Calu3 (cell line): ENCODE results near the gene TSGA10. TPM values are rescaled to one million over a fixed set of nuclear protein-coding genes. Genes with fewer than 3 reads are reported as not detected.

Experiments used
- BruUV-seq: library from RNA; stranded (reverse); fragments of 400-500 nt; replicated peaks from 2 replicates; lab custom pipeline; 2021; lab: Mats Ljungman, UMichigan
- CTCF ChIA-PET: fragments of 300-600 bp; sonication (Branson Sonifier 250); formaldehyde crosslinking; loops from one replicate; lab custom pipeline; 2022; ENCODE audit warnings: antibody characterized with exemption; lab: Charles Lee
- DNase-seq: peaks from one replicate; pipeline ENCODE4 v3.0.0; 2022
- H3K27ac Mint-ChIP-seq: one replicate; pipeline ENCODE4 v1.8.0; 2022; ENCODE audit warnings: mixed read lengths; ENCODE audit not compliant: unreplicated experiment
- H3K27me3 Mint-ChIP-seq: one replicate; pipeline ENCODE4 v1.8.0; 2022; ENCODE audit warnings: mixed read lengths; ENCODE audit not compliant: unreplicated experiment
- H3K36me3 Mint-ChIP-seq: one replicate; pipeline ENCODE4 v1.8.0; 2022; ENCODE audit warnings: mild to moderate bottlenecking, moderate library complexity, mixed read lengths; ENCODE audit not compliant: insufficient read depth, unreplicated experiment
- H3K4me1 Mint-ChIP-seq: one replicate; pipeline ENCODE4 v1.8.0; 2022; ENCODE audit warnings: mild to moderate bottlenecking, low read depth, mixed read lengths; ENCODE audit not compliant: unreplicated experiment
- H3K4me3 Mint-ChIP-seq: one replicate; pipeline ENCODE4 v1.8.0; 2022; ENCODE audit warnings: mild to moderate bottlenecking, low read depth, moderate library complexity, mixed read lengths; ENCODE audit not compliant: unreplicated experiment
- H3K9me3 Mint-ChIP-seq: one replicate; pipeline ENCODE4 v1.8.0; 2022; ENCODE audit warnings: low read depth, mixed read lengths; ENCODE audit not compliant: unreplicated experiment
- intact Hi-C: fragments of 100-400 bp; cut with micrococcal nuclease; formaldehyde crosslinking; loops from one replicate; pipeline ENCODE4 v1.10.0; 2022; ENCODE audit not compliant: unreplicated experiment
- total RNA-seq: library from RNA; stranded (reverse); gene quantifications from 2 replicates; pipeline ENCODE4 v1.2.3, GENCODE V29; 2022
- TF ChIP-seq, protein P1 (sequence below): fragments of 200-600 bp; IDR thresholded peaks from one replicate; pipeline ENCODE4 v1.8.0; 2022; ENCODE audit warnings: antibody characterized with exemption; ENCODE audit not compliant: unreplicated experiment

Gene TSGA10
- total RNA-seq, 1 experiment from 2014 or later: 14.2 TPM

DNA sequence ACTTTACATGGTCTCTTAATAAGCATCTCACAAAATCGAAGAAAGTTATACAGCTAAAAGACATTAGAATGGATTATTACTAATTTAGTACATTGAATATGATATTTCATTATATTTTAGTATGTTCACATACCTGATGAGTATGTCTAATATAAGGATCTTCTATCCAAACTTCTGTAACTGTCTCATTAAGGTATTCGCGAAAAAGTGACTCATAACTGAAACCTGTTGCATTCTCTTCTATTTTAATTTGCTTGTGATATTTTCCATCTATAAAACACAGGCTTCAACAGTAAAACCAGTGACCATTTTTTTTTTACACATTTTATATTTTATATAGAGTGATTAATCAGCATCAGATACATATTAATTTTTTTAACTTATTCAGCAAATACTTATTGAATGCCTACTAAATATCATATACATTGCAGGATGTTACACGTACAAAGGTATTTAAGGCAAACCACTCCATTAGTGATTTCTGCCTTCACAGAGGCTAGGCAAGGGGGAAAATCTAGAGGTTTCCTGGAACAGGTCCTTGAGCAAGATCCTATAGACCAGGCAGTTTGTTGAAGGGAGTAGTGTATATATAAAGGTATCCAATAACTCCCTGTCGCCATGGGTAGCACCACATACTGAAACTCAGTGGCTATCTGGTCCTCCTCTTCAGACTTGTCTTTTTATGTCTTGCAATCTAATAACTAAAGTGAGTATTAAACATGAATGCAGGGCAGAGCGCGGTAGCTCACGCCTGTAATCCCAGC lies 16.8 kb upstream of the TSGA10 start:
- no peak overlapping the region for H3K4me3 Mint-ChIP-seq
- BruUV-seq: no TSS peak

DNA sequence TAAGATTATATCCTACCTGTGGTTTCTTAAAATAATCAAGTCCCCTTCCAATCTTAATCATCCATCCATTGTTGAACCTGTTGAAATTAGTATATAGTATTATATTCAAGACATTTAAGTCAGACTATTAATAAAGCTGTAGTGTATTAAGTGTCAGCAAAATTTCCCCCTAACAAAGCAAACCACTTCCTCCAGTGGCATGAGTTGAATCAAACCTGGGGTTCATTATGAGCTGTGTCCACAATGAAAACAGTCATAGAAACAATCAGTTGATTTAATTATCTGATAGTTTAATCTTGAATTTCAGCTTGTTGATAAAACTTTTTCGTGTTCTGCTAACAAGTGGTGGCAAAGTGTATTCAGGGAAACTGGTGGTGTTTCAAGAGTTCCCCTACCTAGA lies 14.8 kb upstream of the TSGA10 start:
- H3K36me3 Mint-ChIP-seq: peaks cover 16% of the 10 kb centered on the region
- intact Hi-C loops: no loop called here
- CTCF ChIA-PET: interaction anchor here (0.6 to 1.0 kb wide), 3 partner anchors 11 to 680 kb away, joined by 3 read pairs; no protein-coding TSS in a partner anchor
- TF ChIP-seq, protein P1, sequence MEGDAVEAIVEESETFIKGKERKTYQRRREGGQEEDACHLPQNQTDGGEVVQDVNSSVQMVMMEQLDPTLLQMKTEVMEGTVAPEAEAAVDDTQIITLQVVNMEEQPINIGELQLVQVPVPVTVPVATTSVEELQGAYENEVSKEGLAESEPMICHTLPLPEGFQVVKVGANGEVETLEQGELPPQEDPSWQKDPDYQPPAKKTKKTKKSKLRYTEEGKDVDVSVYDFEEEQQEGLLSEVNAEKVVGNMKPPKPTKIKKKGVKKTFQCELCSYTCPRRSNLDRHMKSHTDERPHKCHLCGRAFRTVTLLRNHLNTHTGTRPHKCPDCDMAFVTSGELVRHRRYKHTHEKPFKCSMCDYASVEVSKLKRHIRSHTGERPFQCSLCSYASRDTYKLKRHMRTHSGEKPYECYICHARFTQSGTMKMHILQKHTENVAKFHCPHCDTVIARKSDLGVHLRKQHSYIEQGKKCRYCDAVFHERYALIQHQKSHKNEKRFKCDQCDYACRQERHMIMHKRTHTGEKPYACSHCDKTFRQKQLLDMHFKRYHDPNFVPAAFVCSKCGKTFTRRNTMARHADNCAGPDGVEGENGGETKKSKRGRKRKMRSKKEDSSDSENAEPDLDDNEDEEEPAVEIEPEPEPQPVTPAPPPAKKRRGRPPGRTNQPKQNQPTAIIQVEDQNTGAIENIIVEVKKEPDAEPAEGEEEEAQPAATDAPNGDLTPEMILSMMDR: no peak
- BruUV-seq: no TSS peak
- no peak for DNase-seq
- H3K9me3 Mint-ChIP-seq: no peaks in the 10 kb centered on the region
- no peak overlapping the region for H3K4me3 Mint-ChIP-seq
- H3K27me3 Mint-ChIP-seq: no peaks in the 10 kb centered on the region
- H3K27ac Mint-ChIP-seq: no peak overlapping the region
- H3K4me1 Mint-ChIP-seq: no peaks in the 10 kb centered on the region

More for the DNA sequence above, 16.8 kb upstream of the TSGA10 start:
- H3K36me3 Mint-ChIP-seq: peaks cover 16% of the 10 kb centered on the region
- CTCF ChIA-PET: no interaction called here
- H3K27me3 Mint-ChIP-seq: no peaks in the 10 kb centered on the region
- H3K9me3 Mint-ChIP-seq: no peaks in the 10 kb centered on the region
- no peak overlapping the region for H3K27ac Mint-ChIP-seq
- TF ChIP-seq, protein P1: no peak
- no peaks in the 10 kb centered on the region for H3K4me1 Mint-ChIP-seq
- intact Hi-C loops: no loop called here
- no peak for DNase-seq

DNA sequence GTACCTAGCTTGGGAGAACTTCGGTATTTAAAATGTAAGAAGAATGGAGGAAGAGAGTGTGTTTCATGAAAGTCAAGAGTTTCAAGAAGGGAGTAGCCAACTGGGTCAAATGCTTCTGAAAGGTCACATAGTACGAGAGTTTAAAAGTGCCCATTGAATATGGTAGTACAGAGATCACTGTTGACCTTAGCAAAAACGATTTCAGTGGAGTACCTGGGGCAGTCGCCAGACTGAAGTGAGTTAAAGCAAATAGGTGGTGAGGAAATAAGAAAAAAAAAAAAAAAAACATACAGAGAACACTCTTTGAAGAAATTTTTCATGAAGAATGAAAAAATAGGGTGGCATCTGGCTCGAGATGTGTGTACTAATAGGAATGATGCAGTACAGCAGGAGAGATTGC lies 11.5 kb upstream of the TSGA10 start:
- Mint-ChIP-seq H3K27ac (no peak overlapping the region), H3K9me3 (no peaks in the 10 kb centered on the region), H3K4me1 (no peaks in the 10 kb centered on the region), H3K4me3 (no peak overlapping the region), H3K27me3 (no peaks in the 10 kb centered on the region), H3K36me3 (peaks cover 13% of the 10 kb centered on the region)
- no peak for DNase-seq
- CTCF ChIA-PET: no interaction called here
- intact Hi-C loops: no loop called here
- TF ChIP-seq, protein P1: no peak
- BruUV-seq: no TSS peak

DNA sequence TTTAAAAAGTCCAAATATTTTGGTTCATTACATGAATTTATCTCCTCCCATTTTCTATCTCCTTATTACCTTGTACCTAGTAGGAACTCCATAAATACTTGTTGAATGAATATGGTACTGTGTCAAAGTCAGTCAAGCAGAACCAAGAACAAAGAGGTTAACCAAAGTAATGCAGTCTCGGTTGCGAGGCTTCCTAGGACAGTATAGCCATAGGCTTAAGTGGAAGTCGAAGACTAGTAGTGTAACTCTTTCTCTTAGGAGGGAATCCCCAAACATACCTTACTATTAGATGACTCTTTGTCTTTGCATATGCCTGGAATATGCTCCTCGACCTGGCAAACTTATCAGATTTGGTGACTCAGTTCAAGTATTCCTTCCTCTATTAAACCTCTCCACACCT lies 4.9 kb upstream of the TSGA10 start:
- TF ChIP-seq, protein P1: no peak
- intact Hi-C loops: no loop called here
- no peak for DNase-seq
- H3K9me3 Mint-ChIP-seq: no peaks in the 10 kb centered on the region
- peaks cover 7% of the 10 kb centered on the region for H3K4me1 Mint-ChIP-seq
- CTCF ChIA-PET: no interaction called here
- H3K4me3 Mint-ChIP-seq: no peak overlapping the region
- H3K36me3 Mint-ChIP-seq: peaks cover 24% of the 10 kb centered on the region
- no peaks in the 10 kb centered on the region for H3K27me3 Mint-ChIP-seq
- H3K27ac Mint-ChIP-seq: peak overlapping the region; percentile 11
- BruUV-seq: no TSS peak
